NK-92 (cell line): ENCODE results near the gene PDK4.

Experiments used
- DNase-seq: peaks from one replicate; lab custom pipeline; 2025; ENCODE audit not compliant: unreplicated experiment; lab: John Stamatoyannopoulos, UW

Gene PDK4

DNA sequence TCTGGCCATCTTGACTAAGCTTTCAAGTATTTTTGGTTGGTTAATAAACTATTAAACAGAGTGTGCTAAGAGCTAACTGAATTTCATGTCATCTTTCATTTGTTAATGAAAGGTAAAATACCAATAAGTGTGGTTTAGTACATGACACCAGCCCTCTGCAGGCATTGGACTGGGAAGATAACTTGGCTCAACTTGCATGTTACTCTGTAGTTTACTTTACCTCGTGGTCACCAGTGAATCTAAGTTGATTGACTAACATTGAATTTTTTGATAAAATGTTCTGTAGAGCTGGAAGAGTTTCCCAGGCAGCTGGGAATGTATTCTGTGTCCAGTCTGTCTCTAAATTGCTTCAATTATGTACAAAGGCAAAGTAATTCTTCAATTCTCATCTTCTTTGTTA, 60.7 kb downstream of the PDK4 start:
- no peak for DNase-seq

DNA sequence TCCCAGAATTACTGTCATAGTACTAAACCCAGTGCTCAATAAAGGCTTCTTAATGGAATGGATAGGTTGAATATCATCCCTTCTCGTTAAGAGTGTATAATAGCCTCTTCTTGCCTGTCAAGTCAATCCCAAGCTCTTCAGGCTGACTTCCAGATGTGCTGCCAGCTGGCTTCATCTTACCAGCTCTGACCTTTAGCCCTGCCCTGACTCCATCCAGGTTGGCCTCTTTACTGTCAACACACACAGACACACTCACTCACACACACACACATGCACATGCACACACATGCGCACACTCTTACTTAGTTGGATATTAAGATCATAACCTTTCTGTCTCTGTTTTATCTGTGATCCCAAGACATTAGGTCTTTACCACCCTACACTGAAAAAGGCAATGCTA, 61.5 kb downstream of the PDK4 start:
- DNase-seq: no peak
